NCI-H1436 treated with DMSO at 0.1 percent for 48 hours (cell line): ENCODE data around the gene ADPRHL1.

Experiments
- DNase-seq: peaks from one replicate; lab custom pipeline; 2025; lab: John Stamatoyannopoulos, UW

The ADPRHL1 gene

DNA sequence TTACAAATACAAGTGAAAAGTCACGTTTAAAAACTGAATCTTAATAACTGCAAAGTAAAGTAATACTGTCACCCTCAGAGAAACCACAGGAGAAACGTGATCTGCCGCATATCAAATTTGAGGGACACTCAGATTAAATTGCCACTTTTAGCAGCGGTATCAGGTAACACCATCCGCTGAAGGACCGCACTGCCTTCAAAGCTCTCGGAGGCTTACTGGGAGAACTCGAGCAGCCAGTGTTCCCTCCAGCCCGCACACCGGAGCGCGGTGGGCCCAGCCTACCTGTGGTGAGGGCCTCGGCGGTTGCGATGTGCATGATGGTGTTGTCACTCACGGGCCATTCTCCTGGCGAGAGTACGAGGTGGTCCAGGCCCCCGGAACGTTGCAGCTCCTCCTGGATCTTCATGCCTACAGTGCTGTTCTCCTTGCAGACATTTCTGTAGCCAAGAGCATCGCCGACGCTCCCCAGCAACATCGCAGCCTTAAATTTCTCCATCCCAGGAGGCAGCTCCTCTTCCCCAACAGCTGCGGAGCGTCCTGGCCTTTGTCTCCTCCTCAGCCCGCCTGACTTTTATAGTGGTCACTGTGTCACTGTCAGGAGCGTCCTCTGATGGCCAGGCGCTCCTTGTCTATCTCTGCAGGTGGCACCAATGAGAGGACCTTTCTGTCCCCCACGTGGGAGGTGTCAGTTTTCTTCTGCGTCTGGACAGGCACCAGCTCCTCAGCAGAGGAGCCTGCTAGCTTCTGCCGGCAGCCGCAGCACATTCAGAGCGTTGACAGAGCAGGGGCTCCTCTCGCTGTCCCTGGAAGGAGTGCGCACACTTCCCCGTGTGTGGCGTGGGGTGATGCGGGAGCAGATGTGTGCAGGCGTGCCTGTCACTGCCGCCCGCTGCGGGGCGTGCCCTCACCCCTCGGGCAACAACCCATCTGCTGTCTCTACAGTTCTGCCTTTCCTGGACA lies at the start of gene ADPRHL1:
ADPRHL1 (minus strand) TSS at position 547 of the 960 bp plus-strand sequence; CDS start at position 496, 51 bp downstream.
- DNase-seq: no peak

GRCh38 chr13:113502686-113503085 lies 49.4 kb upstream of the ADPRHL1 start:
- no peak for DNase-seq

DNA sequence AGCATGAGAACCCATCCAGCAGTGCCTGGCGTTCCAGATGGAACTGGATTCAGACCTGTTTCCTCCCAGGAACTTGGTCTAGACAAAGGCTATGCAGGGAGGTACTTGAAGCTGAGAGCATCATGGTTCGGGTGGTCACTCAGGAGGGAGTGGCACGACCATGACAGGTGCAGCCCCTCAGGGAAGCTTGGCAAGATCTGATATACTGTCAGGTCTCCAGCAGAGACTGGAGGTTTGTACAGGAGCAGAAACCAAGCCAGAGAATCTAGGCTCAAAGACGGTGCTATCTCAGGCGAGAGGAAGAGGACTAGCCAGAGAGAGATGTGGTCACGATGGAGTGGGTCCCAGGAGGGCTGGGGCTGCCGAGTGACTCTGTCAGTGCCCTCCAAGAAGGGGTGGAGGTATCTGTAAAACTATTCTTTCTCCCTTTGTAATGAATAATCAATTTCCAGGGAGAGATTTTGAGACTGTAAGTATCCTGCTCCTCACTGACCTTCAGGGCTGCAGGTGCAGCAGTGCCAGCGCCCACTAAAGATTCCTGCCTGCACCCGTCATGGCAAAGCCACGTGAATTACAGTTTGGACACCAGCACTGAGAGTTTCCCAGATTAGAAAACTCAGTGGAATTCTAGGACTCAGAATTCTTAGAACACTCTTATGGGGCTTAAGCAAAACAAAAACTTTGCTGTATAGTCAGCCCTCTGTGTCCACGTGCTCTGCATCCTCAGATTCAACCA lies 47.4 kb upstream of the ADPRHL1 start:
- no peak for DNase-seq

DNA sequence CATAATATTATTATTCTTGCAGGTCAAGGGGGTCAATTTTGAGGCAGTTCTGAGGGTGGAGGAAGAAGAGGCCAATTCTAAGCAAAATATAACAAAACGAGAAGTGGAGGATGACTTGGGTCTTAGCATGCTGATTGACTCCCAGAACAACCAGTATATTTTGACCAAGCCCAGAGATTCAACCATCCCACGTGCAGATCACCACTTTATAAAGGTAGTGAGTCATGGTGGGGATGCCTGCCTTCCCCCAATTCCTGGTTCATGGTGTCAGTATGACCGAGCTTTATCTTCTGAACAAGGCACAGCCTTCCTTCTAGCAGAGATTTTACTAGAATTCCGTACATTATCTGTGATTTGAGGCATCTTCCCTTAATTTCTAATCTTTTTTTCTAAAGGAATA lies 46.6 kb upstream of the ADPRHL1 start:
- no peak for DNase-seq

DNA sequence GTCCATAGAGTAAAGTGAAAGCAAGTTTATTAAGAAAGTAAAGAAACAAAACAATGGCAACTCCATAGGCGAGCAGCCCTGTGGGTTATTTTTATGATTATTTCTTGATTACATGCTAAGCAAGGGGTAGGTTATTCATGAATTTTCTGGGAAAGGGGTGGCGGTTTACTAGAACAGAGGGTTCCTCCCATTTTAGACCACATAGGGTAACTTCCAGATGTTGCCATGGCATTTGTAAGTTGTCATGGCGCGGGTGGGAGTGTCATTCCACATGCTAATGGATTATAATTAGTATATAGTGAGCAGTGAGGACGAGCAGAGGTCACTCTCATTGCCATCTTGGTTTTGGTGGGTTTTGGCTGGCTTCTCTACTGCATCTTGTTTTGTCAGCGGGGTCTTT lies 45.6 kb upstream of the ADPRHL1 start:
- no peak for DNase-seq

DNA sequence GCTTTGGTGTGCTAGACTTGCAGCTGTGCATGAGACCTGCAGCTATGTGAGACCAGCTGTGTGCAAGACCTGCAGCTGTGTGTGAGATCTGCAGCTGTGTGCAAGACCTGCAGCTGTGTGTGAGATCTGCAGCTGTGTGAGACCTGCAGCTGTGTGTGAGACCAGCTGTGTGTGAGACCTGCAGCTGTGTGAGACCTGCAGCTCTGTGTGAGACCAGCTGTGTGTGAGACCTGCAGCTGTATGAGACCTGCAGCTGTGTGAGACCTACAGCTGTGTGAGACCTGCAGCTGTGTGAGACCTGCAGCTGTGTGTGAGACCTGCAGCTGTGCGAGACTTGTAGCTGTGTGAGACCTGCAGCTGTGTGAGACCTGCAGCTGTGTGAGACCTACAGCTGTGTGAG lies 43.9 kb upstream of the ADPRHL1 start:
- DNase-seq: no peak

- DNase-seq: no peak
Observed at GRCh38 chr13:113495494-113496210, 42.4 kb upstream of the ADPRHL1 start.

DNA sequence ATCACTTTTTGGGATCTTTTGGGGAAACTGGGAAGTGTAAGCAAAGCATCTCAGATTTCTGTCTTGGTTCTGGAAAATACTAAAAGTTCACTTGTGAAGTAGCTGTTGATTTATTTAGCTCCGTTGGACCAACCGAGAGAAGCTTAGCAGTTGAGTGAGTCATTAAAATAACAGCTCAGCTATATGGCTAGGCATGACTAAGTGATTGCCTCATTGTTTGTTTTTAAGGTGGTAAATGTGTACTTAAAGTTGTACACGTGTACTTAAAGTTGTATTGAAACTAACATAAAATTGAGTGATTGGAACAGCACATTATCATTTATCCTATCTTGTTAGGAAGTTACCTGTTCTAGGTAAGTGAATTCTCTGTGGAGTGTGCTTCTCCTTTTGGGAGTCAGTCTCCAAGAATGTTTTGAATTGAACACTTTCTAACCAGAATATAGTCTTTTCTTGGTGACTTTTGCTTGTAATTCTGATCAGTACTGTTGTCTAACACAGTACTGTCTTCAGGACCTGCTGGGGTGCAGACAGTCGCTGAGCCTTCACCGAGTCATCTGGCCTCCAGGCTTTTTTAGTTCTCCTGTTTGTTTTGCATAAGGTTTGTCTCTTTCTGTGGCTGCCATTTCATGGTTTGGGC lies 40.1 kb upstream of the ADPRHL1 start:
- peak; percentile 9 for DNase-seq

DNA sequence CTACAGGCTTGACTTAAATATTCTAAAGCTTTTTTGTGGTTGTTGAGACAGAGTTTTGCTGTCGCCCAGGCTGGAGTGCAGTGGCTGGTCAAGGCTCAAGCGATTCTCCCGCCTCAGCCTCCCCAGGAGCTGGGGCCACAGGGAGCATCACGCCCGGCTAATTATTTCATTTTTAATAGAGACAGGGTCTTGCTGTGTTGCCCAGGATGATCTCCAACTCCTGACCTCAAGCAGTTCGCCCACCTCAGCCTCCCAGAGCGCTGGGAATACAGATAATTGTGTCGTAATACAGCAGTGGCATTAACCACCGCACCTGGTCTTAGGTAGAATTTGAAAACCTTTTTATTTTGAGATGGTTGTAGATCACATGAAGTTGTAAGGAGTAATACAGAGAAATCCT lies 38.7 kb upstream of the ADPRHL1 start:
- DNase-seq: no peak

DNA sequence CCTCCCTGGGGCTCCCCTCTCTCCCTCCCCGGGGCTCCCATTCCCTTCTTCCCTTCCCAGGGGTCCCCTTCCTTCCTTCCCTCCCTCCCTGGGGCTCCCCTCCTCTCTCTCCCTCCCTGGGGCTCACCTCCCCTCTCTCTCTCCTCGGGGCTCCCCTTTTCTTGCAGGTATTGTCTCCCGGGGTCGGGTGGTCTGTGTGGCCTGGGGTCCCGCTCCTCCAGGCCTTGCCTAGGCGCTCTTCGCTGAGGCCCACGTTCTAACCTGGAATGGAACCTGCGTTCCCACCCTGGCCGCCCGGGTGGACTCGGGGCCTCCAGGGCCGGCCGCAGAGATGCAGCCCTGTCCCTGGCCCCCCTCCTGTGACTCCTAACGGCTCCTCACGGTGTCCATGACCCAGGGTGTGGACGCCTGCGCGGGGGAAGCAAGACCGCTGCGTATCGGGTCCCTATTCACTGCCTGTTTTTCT lies 38.2 kb upstream of the ADPRHL1 start:
- no peak for DNase-seq

DNA sequence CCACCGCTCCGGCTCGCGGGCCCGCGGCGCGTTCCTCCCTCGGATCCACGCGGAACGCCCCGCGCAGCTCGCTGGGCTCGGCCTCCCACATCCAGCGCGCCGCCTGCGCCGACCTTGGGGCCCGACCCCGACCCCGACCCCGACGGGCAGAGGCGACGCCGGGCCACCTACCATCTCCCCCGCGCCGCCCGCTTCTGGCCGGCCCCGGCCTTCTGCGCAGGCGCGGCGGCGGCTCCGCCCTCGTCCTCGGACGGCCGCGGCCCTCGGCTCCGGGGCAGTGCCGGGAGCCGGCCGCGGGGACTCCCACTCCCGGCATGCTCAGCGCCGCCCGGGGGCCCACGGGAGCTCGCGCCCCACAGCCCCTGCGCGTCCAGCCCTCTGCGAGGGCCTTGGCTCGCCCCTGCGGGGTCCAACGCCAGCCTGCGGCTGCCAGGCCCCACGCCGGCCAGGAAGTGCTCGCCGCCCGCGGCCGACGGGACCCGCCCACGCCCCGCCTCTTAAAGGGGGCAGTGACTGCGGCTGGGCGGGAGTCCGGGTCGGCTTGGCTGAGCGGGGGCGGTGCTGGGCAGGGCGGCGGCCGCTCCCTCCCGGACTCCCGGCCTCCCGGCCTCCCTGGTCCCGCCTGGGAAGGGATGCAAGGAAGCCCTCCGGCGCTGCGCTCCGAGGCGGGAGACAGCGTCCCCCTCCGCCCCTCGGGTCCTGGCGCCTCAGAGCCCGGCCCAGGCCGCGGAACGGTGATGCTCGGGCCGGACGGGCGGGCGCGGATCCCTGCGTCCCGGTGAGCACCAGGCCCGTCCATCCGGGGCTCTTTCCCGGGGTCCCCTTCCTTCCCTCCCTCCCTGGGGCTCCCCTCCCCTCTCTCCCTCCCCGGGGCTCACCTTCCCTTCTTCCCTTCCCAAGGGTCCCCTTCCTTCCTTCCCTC lies 37.5 kb upstream of the ADPRHL1 start, which contains the start of gene DCUN1D2:
DCUN1D2 (minus strand) TSS at position 216 of the 922 bp plus-strand sequence; CDS start at position 174, 42 bp downstream.
- DNase-seq: no peak

DNA sequence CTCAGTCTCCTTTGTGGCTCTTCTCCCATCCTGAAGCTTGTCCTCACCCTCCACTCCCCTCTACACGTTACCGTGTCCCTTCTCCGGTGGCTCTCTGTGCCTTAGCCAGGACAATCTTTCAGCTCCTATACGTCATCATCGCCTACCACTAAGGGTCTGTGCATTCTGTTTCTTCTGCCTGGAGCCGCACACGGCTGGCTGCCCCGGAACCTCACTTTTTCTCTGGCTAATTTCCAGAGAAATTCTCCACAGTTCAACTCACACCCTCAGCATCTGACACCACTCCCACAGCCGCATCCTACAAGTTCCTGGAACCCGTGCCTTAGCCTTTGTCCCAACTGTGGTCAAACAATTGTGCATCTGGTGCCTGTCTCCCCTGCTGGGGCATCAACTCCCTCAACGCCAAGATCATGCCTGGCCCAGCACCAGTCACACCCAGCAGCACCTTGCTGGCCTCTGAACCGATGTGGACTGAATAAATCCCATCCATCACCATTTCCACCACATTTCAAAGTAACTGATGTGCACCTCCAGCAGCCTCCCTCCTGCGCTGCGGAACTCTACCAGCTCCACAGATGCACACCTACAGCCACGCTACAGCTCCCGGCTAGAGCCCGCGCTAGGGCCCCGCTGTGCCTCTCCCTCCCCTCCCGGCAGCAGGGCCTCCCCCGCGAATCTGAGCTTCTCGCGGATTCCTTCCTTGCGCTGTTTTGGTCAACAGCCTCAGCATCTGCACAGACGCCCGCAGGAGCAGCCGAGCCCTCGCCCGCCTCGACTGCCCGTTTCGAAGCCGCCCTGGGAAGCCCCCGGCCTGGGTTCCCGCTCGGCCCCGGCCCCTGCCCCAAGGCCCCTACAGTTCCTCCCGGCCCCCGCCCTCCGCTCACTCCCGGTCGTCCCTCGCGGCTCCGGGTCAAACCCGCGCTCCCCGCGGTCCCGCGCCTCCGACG lies 36.5 kb upstream of the ADPRHL1 start:
- DNase-seq: no peak

GRCh38 chr13:113489171-113489548 lies 35.9 kb upstream of the ADPRHL1 start:
- DNase-seq: no peak

GRCh38 chr13:113488283-113488682 lies 35.0 kb upstream of the ADPRHL1 start:
- no peak for DNase-seq

- no peak for DNase-seq
Observed at GRCh38 chr13:113486698-113487097, 33.4 kb upstream of the ADPRHL1 start.

DNA sequence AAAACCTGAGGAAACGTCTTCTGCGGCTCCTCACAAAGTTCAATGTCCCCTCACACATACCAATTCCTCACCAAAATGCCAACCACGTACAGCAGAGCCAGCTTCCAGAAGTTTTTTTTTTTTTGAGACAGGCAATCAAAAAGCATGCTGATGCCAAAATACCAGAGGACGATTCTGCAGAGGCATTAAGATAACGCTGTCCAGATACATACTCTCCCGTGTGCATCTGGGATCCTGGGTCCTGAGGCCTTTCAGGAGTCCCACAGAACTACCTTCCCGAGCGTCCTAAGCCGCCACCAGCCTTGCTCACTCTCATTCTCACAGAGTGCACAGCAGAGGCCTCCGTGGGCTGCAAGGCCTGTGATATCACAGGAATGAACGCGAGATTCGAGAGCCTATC lies 32.3 kb upstream of the ADPRHL1 start:
- DNase-seq: no peak

DNA sequence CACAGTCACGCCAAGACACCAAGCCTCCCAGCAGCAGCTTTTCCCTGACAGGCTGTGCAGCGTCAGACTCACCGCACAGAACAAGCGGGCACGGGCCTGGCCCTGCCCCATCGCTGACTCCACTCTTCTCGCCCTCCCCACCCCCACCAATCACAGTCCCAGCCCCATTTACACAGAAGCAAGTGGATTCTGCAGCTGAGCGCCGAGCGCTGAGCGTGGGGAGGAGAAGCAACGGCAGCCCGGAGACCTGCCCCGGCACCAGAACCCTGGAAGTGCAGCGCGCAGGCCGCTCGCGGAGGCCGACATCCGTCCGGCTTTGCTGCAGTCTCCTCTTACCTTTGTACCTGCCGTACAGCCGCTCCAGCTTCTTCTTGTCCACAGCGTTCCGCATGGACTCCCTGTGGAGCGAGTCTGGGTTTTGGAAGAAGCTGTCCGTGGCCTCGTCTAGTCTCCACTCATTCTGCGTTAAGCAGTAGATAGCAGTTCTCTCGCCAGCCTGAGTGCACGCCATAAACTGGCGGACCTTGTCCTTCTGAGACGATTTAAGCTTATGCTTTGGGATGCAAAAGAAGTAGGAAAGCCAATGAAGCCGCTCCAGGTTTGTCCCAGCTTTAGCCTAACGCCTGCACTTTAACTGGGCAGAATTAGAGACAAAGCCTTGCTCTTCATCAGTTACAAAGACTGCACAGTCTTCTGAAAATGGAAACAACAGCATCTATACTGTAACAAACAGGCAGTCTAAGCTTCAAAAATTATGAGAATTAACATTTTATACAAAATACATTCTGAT lies 30.4 kb upstream of the ADPRHL1 start:
- no peak for DNase-seq

- DNase-seq: no peak
Observed at GRCh38 chr13:113483081-113483480, 29.8 kb upstream of the ADPRHL1 start.

- no peak for DNase-seq
Observed at GRCh38 chr13:113479179-113479578, 25.9 kb upstream of the ADPRHL1 start.
